GM18873 (cell line): ENCODE data around the gene BBOX1.

Experiments used
- ATAC-seq: cut with Tn5 transposase; IDR thresholded peaks from one replicate; pipeline ENCODE4 v1.9.1; 2021; ENCODE audit warnings: mild to moderate bottlenecking, moderate library complexity, moderate number of reproducible peaks; ENCODE audit not compliant: unreplicated experiment, low FRiP score

BBOX1 gene

GRCh38 chr11:27025312-27025955 is 15.2 kb upstream of the BBOX1 start:
- ATAC-seq, result no peak

- ATAC-seq, result no peak
Measured at GRCh38 chr11:27025957-27026733, 14.5 kb upstream of the BBOX1 start.

- no peak for ATAC-seq
Measured at GRCh38 chr11:27028561-27028965, 12.1 kb upstream of the BBOX1 start.

- ATAC-seq, result no peak
Measured at GRCh38 chr11:27029966-27030365, 10.6 kb upstream of the BBOX1 start.

GRCh38 chr11:27031754-27032153 is 8.9 kb upstream of the BBOX1 start:
- ATAC-seq, result no peak

GRCh38 chr11:27039873-27040272 is 742 bp upstream of the BBOX1 start:
- no peak for ATAC-seq

GRCh38 chr11:27041141-27041899 is 705 bp downstream of the BBOX1 start:
- ATAC-seq, result no peak

- ATAC-seq, result no peak
Measured at GRCh38 chr11:27046956-27047355, 6.3 kb downstream of the BBOX1 start.

GRCh38 chr11:27052668-27053067 is 12.1 kb downstream of the BBOX1 start:
- ATAC-seq, result no peak

GRCh38 chr11:27055065-27055682 is 14.6 kb downstream of the BBOX1 start:
- ATAC-seq, result no peak

- ATAC-seq, result no peak
Measured at GRCh38 chr11:27057091-27057780, 16.6 kb downstream of the BBOX1 start.

GRCh38 chr11:27058456-27058855 is 17.8 kb downstream of the BBOX1 start:
- no peak for ATAC-seq

GRCh38 chr11:27059431-27059830 is 18.8 kb downstream of the BBOX1 start:
- ATAC-seq, result no peak

GRCh38 chr11:27060816-27061460 is 20.3 kb downstream of the BBOX1 start:
- no peak for ATAC-seq

- no peak for ATAC-seq
Measured at GRCh38 chr11:27061461-27061821, 20.8 kb downstream of the BBOX1 start.

GRCh38 chr11:27064086-27064485 is 23.5 kb downstream of the BBOX1 start:
- ATAC-seq, result no peak

- ATAC-seq, result no peak
Measured at GRCh38 chr11:27075192-27075591, 34.6 kb downstream of the BBOX1 start.

GRCh38 chr11:27075655-27076054 is 35.0 kb downstream of the BBOX1 start:
- no peak for ATAC-seq

- ATAC-seq, result no peak
Measured at GRCh38 chr11:27076121-27076589, 35.5 kb downstream of the BBOX1 start.

GRCh38 chr11:27081056-27081455 is 40.4 kb downstream of the BBOX1 start:
- ATAC-seq, result no peak
